Stimulated activated CD4-positive, alpha-beta T cell treated with anti-CD3 and anti-CD28 coated beads, Interleukin-1b, Interleukin-23, amount 100 ng/mL, for 4 hours (primary cell): ENCODE data around the gene RNF152.
A peak's percentile ranks its signal among the peaks of the same experiment; 100 is the strongest.

ENCODE experiments used
- DNase-seq, 2 donors: peaks; one replicate each; pipeline ENCODE4 v3.0.0-alpha.2; 2020; ENCODE audit warnings: low read depth in 2 of 2

Gene RNF152

GRCh38 chr18:61892683-61893308, at the start of gene RNF152:
RNF152 (minus strand) TSS chr18:61893007; CDS start chr18:61816463, 76,544 bp downstream.
- DNase-seq: peak; percentile 18 to 24

GRCh38 chr18:61941948-61942471, 49.2 kb upstream of the RNF152 start:
- DNase-seq: no peak

GRCh38 chr18:61939046-61939674, 46.4 kb upstream of the RNF152 start:
- no peak for DNase-seq

DNA sequence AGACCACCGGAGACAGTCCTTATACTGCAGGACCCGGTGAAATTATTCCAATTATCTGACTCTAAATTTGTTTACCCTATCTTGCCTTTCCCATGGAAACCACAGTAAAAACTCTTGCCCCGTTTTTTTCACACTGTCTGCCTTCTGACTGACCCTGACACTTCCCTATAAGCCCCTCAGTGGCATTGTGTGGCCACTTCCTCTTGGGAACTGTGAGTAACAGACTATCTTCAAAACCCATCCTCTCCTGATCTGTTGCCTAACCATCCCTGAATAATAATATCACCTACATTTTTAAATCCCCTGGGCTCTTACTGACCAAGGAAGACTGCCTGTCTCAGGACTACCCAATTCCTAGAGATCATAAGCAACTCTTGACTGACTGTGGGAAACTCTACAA, 42.6 kb upstream of the RNF152 start:
- DNase-seq: no peak

DNA sequence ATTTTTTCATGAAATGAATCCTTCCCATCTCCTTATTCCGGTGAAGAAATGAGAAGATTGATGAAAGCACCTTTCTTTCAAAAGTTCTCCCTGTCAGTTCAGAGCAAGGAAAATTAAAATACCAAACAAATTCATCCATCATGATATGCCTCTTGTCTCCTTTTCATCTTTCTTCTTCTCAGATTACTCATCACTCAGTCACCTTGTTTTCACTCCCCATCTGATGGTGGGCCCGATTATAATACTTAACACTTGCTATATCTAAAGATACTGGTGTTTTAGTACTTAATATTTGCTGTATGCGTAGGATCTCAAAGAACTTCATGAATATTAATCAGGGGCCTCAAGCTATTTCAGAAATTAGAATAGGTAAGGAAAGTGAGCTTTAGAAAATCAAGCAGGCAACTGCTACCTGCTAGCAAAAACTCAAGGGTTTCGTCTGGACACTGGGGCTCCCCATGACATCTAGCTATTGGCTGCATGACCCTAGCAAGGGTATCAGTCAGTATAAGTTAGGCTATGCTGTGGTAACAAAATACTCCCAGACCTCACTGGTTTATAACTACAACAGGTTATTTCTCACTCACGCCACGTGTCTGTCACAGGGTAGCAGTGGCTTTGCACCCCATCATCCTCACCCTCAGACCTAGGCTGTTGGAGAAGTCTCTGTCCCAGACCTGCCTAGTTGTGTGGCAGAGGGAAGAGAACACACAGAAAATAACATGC, 39.0 kb upstream of the RNF152 start:
- DNase-seq: no peak

DNA sequence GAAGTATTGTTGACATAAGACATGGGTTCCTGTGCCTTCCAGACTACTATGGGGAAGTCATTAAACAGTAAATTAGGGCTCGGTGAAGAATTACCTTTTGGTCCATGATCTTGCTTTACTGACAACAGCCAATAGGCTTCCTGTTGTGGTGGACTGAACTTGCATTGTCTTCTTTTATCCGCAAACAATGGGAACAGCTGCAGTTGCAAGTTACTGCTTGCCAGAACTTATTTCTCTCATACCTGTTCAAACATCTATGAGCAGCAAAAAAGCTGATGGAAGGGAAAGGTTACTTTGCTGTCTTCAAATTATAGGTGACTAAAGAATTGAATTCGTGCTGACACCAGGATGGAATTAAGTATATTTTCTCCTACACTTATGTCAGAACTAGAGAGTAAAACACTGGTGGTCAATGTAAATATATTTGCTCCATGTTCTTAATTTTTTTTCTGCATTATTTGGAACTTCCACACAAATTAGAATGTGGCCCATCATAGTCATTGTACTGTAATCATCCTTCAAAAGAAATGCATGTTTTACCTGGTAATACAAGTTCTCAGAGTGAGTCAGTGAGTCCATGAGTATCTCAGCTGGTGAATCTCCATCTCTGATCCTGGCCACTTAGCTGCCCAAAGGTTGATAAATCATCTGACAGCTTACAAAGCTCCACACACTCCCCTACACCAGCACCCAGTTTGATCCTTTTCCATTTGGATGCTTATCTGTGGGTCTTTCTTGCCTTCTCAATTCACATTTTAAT, 37.3 kb upstream of the RNF152 start:
- no peak for DNase-seq

DNA sequence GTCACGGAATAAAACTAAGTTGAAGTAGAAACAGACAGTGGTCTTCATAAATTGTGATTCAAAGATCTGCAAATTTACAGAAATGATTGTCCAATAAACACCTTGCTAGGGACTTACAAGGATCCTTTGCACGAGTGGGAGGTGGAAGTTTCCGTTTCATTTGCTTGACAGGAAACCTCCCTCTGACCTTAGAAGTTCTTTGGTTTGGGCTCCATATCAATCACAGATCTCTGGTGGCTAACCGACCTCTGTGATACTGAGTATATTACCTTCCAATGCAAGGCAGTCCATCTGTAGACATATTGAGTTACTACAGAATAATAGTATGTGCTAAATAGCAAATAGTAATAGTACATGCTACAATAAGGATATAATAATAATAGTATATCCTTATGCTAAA, 33.7 kb upstream of the RNF152 start:
- no peak for DNase-seq

DNA sequence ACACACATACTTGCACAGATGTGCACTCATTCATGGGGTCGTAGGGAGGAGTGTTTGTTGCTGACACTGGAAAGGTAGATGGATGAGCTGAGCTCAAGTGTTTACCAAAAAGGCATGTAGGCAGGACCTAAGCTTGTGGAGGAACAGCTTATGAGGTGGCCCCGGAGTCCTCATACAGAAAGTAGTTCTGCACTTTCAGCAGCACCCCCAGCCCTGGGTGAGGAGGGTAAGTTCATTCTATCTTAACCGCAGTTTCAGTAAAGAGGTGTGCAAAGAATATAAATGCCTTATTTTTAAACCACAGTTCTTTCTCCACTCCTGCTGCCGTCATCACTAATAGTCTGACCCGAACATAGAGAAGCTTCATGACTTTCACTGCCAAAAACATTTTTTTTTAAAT, 31.7 kb upstream of the RNF152 start:
- no peak for DNase-seq

- no peak for DNase-seq
These were observed 29.6 kb upstream of the RNF152 start for GRCh38 chr18:61922435-61922834.

DNA sequence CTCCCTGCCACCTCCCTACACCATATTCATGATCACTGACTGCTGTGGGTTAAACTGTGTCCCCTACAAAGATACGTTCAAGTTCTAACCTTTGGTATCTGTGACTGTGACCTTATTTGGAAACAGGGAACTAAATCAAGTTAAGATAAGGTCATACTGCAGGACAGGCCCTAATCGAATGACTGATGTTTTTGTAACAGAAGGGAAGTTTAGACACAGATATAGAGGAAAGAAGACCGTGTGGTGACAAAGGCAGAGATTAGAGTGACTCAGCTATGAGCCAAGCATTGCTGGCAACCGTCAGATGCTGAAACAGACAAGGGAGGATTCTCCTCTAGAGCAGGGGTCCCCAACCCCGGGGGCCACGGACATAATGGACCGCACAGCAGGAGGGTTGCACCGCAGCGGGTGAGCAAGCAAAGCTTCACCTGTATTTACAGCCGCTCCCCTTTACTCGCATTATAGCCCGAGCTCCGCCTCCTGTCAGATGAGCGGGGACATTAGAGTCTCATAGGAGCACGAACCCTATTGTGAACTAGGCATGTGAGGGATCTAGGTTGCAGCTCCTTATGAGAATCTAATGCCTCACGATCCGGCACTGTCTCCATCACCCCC, 28.9 kb upstream of the RNF152 start:
- DNase-seq: no peak

GRCh38 chr18:61917818-61918217, 25.0 kb upstream of the RNF152 start:
- DNase-seq: no peak

DNA sequence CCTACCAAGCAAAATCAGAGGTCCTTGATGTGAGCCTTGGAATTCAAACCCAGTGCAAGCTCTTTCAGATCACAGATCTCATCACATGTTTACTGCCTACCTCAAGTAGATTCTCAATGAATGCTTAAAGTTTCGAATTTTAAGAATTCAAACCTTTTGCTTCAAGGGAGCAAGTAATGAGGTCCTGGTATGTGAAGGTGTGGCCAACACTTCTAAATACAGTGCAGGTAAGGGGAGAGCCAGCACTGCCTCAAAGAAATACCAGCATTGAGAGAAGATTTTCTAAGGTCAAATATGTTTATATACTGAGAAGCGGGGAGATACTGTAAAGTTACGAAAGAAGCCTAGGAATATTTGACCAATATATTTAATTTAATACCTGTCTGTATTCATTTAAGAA, 19.7 kb upstream of the RNF152 start:
- DNase-seq: no peak

DNA sequence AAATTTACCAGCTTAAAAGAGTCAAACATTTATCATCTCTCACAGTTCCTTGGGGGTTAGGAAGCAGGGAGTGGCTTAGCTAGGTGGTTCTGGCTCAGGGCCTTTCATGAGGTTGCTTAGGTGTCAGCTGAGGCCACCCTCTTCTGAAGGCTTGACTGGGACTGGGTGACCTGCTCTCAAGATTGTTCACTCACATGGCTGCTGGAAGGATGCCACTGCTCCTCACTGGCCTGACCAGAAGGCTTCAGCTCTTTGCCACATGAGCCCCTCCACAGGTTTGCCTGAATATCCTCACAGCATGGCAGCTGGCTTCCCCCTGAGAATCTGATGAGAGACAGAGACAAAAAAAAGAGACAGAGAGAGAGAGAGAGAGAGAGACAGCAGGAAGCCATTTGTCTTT, 17.3 kb upstream of the RNF152 start:
- DNase-seq: no peak

DNA sequence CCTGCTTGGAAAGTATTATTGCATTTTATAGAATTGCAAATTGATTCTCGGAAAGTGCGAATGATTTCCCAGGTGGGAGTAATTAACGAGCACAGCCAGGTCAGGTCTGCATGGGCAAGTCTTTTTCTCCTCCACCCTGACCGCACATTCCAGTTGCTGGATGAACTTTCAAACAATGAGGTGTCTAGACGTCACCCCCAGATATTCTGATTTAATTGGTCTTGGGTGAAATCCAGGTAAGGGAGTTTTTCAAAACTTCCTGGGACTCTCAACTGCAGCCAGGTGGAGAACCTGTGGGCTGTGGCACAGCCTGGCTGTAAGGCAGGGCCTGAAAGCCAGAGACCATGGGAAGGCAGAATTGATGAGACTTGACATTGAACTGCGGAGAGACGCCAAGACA, 15.9 kb upstream of the RNF152 start:
- DNase-seq: no peak

GRCh38 chr18:61901323-61901986, 8.6 kb upstream of the RNF152 start:
- no peak for DNase-seq

- no peak for DNase-seq
These were observed 7.9 kb upstream of the RNF152 start for GRCh38 chr18:61900504-61901281.

DNA sequence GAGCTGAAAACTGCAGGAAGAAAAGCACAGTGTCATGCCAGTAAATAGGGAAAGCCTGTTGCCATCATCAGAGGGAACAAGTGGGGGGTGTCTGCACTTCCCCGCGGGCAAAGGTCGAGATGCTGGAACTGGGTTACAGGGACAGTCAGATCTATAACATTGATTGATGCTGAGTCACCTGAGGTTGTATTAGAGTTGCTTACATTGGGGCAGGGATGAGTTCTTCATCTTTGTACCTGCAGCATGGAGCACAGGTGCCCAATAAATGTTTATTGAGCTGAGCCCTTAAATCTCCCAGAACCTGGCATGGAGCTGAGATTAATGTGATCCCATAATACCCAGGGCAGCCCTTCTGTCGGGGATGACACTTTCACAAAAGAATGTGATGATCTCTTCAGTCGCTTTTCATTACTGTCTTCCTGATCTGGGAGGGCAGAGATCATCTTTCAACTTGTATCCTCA, 5.9 kb upstream of the RNF152 start:
- DNase-seq: no peak

- DNase-seq: no peak
These were observed 4.0 kb upstream of the RNF152 start for GRCh38 chr18:61896757-61897156.

DNA sequence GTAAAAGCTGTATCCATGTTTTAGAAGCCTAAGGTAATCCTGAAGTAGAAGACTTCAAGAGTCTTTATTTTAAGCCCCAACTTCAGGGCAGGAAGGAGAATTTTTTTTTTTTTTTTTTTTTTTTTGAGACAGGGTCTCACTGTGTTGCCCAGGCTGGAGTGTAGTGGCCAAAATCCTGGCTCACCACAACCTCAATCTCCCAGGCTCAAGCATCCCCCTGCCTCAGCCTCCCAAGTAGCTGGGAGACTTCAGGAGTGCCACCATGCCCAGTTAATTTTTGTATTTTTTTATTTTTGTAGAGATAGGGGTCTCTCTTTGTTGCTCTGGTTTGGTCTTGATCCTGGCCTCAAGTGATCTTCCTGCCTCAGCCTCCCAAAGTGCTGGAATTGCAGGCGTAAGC, 3.3 kb upstream of the RNF152 start:
- no peak for DNase-seq
